Keratinocyte (primary cell): ENCODE measurements around the gene PIGU. TPM values are rescaled to one million over a fixed set of nuclear protein-coding genes. Genes with fewer than 3 reads are reported as not detected.

ENCODE experiments used
- DNase-seq: peaks from one replicate; pipeline ENCODE4 v3.0.0-alpha.2; 2011; ENCODE audit warnings: low read depth, missing footprints, low spot score
- FAIRE-seq: peaks from 2 replicates; lab custom pipeline; 2011; peaks lifted over from hg19 to GRCh38; lab: Jason Lieb, UNC
- H2AFZ ChIP-seq: 2 replicates; pipeline ENCODE4 v1.6.0; 2012; ENCODE audit warnings: low read length, control low read depth, inconsistent platforms; ENCODE audit not compliant: control insufficient read depth
- H3K27ac ChIP-seq: 2 replicates; pipeline ENCODE4 v1.5.1; 2011; ENCODE audit warnings: low read length; ENCODE audit not compliant: control insufficient read depth, insufficient read depth
- H3K27me3 ChIP-seq: 3 replicates; pipeline ENCODE4 v1.6.0; 2011; ENCODE audit warnings: low read length; ENCODE audit not compliant: control insufficient read depth, insufficient read depth; ENCODE audit errors: extremely low read depth
- H3K36me3 ChIP-seq, 2 experiments: 2 replicates in 1 of 2; 3 replicates in 1 of 2; pipeline ENCODE4 v1.5.1; 2011; ENCODE audit warnings: low read length in 2 of 2, mild to moderate bottlenecking in 1 of 2; ENCODE audit not compliant: control insufficient read depth in 2 of 2, insufficient read depth in 2 of 2; ENCODE audit errors: extremely low read depth in 1 of 2
- H3K4me1 ChIP-seq: 3 replicates; pipeline ENCODE4 v1.5.1; 2011; ENCODE audit warnings: low read length; ENCODE audit not compliant: control insufficient read depth, insufficient read depth; ENCODE audit errors: extremely low read depth
- H3K4me2 ChIP-seq: 3 replicates; pipeline ENCODE4 v1.6.0; 2011; ENCODE audit warnings: low read depth, low read length; ENCODE audit not compliant: control insufficient read depth, insufficient read depth; ENCODE audit errors: extremely low read depth
- H3K4me3 ChIP-seq, 3 experiments: fragments of 200-600 bp in 1 of 3; sonication (generic) in 1 of 3; 2 replicates in 2 of 3; 3 replicates in 1 of 3; pipeline ENCODE4 v1.5.1; 2011 to 2016; ENCODE audit warnings: low read length in 3 of 3, mild to moderate bottlenecking in 3 of 3, control low read depth in 2 of 3, inconsistent platforms in 1 of 3, low read depth in 1 of 3, mixed read lengths in 1 of 3, mixed run types in 1 of 3, moderate library complexity in 1 of 3; ENCODE audit not compliant: control insufficient read depth in 2 of 3, insufficient read depth in 2 of 3; ENCODE audit errors: extremely low read depth in 1 of 3
- H3K79me2 ChIP-seq: 2 replicates; pipeline ENCODE4 v1.6.0; 2012; ENCODE audit warnings: low read length; ENCODE audit not compliant: control insufficient read depth, insufficient read depth
- H3K9ac ChIP-seq: 3 replicates; pipeline ENCODE4 v1.6.0; 2011; ENCODE audit warnings: low read length; ENCODE audit not compliant: control insufficient read depth, insufficient read depth; ENCODE audit errors: extremely low read depth
- H3K9me1 ChIP-seq: 3 replicates; pipeline ENCODE4 v1.6.0; 2011; ENCODE audit warnings: low read length; ENCODE audit not compliant: control insufficient read depth, insufficient read depth; ENCODE audit errors: extremely low read depth
- H3K9me3 ChIP-seq: 2 replicates; pipeline ENCODE4 v1.5.1; 2012; ENCODE audit warnings: low read depth, low read length; ENCODE audit not compliant: control insufficient read depth
- H4K20me1 ChIP-seq: 3 replicates; pipeline ENCODE4 v1.6.0; 2011; ENCODE audit warnings: low read length; ENCODE audit not compliant: control insufficient read depth, insufficient read depth; ENCODE audit errors: extremely low read depth
- EZH2 ChIP-seq: IDR thresholded peaks from one replicate; pipeline ENCODE4 v1.6.1; 2012; ENCODE audit warnings: inconsistent platforms, mild to moderate bottlenecking, low read length, moderate library complexity
- dilution Hi-C: fragments of 300-500 bp; cut with MboI; formaldehyde crosslinking; loops from one replicate; pipeline ENCODE4 v1.7.0; 2020; ENCODE audit warnings: low sequenced_read_pairs; ENCODE audit not compliant: extremely low pct_ligation_motif_present
- polyA plus RNA-seq, 5 experiments: library from polyadenylated mRNA; depleted of rRNA in 3 of 5; stranded (reverse) in 3 of 5; stranded (forward) in 1 of 5; unstranded in 1 of 5; fragments of >200 nt; gene quantifications; 1 replicate in 1 of 5; 2 replicates in 3 of 5; 3 replicates in 1 of 5; pipeline versions ENCODE4 v1.2.1 to v1.2.3, GENCODE V29; 2011 to 2012; ENCODE audit warnings: missing spikeins in 2 of 5, low read depth in 1 of 5, low replicate concordance in 1 of 5
- TF ChIP-seq, protein P1 (sequence below), 3 experiments: IDR thresholded peaks in 1 of 3; conservative IDR thresholded peaks in 1 of 3; optimal IDR thresholded peaks in 1 of 3; 2 replicates in 2 of 3; 3 replicates in 1 of 3; pipeline versions ENCODE3 to v1.5.1; 2011; ENCODE audit warnings: low read length in 3 of 3, mild to moderate bottlenecking in 3 of 3, moderate library complexity in 2 of 3, control low read depth in 1 of 3, inconsistent platforms in 1 of 3; ENCODE audit not compliant: insufficient read depth in 2 of 3; ENCODE audit errors: extremely low read depth in 1 of 3

The PIGU gene
- polyA plus RNA-seq, 1 donor (not counting 4 experiments of a cell fraction or from before 2014, with no cell fraction given), result 48.0 TPM

DNA sequence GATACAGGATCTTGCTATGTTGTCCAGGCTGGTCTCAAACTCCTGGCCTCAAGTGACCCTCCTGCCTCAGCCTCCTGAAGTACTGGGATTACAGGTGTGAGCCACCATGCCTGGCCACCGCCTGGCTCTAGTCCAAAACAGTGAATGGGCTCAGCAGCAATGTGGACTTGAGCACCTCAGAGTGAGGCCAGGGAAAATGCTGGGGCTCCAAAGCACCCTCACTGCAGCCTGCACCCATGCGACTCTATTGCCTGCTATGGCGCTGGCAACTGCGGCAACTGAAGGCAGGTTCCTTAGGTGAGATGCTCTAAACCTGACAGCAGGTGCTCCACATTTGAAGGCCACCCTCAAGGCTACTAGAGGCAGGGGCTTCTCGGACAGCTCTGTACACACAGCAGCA lies 91.9 kb downstream of the PIGU start:
- H3K4me1 ChIP-seq, result peaks cover 10% of the 10 kb centered on the region
- H3K4me2 ChIP-seq, result no peak overlapping the region
- H3K27me3 ChIP-seq, result no peaks in the 10 kb centered on the region
- H3K79me2 ChIP-seq, result no peaks in the 10 kb centered on the region
- H3K27ac ChIP-seq, result no peak overlapping the region
- peaks cover under 1% of the 10 kb centered on the region for H3K9me1 ChIP-seq
- H3K9me3 ChIP-seq, result no peaks in the 10 kb centered on the region
- dilution Hi-C loops, result no loop called here
- H4K20me1 ChIP-seq, result no peaks in the 10 kb centered on the region
- no peak overlapping the region for H2AFZ ChIP-seq
- H3K9ac ChIP-seq, result no peak overlapping the region
- H3K36me3 ChIP-seq, result peaks cover 0 to 2% of the 10 kb centered on the region in 2 experiments
- FAIRE-seq (no peak), DNase-seq (no peak)
- TF ChIP-seq, protein P1, sequence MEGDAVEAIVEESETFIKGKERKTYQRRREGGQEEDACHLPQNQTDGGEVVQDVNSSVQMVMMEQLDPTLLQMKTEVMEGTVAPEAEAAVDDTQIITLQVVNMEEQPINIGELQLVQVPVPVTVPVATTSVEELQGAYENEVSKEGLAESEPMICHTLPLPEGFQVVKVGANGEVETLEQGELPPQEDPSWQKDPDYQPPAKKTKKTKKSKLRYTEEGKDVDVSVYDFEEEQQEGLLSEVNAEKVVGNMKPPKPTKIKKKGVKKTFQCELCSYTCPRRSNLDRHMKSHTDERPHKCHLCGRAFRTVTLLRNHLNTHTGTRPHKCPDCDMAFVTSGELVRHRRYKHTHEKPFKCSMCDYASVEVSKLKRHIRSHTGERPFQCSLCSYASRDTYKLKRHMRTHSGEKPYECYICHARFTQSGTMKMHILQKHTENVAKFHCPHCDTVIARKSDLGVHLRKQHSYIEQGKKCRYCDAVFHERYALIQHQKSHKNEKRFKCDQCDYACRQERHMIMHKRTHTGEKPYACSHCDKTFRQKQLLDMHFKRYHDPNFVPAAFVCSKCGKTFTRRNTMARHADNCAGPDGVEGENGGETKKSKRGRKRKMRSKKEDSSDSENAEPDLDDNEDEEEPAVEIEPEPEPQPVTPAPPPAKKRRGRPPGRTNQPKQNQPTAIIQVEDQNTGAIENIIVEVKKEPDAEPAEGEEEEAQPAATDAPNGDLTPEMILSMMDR (optimal IDR thresholded peaks at IDR 0.05 in 1 of 3, IDR thresholded peaks at IDR 0.05 in 1 of 3, conservative IDR thresholded peaks at IDR 0.05 in 1 of 3; ENCODE audit: extremely low read depth in 1 of 3, insufficient read depth in 2 of 3, low read length in 3 of 3), result no peak
- TF ChIP-seq EZH2, result no peak
- no peak overlapping the region for H3K4me3 ChIP-seq

- H3K9me1 ChIP-seq, result peaks cover 2% of the 10 kb centered on the region
- no peak overlapping the region for H3K9ac ChIP-seq
- no peaks in the 10 kb centered on the region for H3K27me3 ChIP-seq
- no peak overlapping the region for H3K4me3 ChIP-seq
- H3K27ac ChIP-seq, result no peak overlapping the region
- H3K79me2 ChIP-seq, result no peaks in the 10 kb centered on the region
- dilution Hi-C loops, result no loop called here
- H3K4me1 ChIP-seq, result peaks cover 23% of the 10 kb centered on the region
- no peaks in the 10 kb centered on the region for H4K20me1 ChIP-seq
- TF ChIP-seq EZH2, result no peak
- TF ChIP-seq, protein P1 (optimal IDR thresholded peaks at IDR 0.05 in 1 of 3, IDR thresholded peaks at IDR 0.05 in 1 of 3, conservative IDR thresholded peaks at IDR 0.05 in 1 of 3; ENCODE audit: extremely low read depth in 1 of 3, insufficient read depth in 2 of 3, low read length in 3 of 3), result no peak
- DNase-seq (no peak), FAIRE-seq (no peak)
- no peak overlapping the region for H3K4me2 ChIP-seq
- no peaks in the 10 kb centered on the region for H3K9me3 ChIP-seq
- peaks cover 0 to 2% of the 10 kb centered on the region in 2 experiments for H3K36me3 ChIP-seq
- no peak overlapping the region for H2AFZ ChIP-seq
Observed at GRCh38 chr20:34583544-34583943, 93.3 kb downstream of the PIGU start.
